Mammary epithelial cell (primary cell): ENCODE results near the gene CLTCL1.

Experiments used
- CTCF ChIP-seq, 2 donors: IDR thresholded peaks in 1 of 2; conservative IDR thresholded peaks in 1 of 2; 2 replicates each; pipeline ENCODE4 v1.5.1; 2011 to 2012; ENCODE audit warnings: inconsistent platforms in 2 of 2, low read length in 2 of 2, mild to moderate bottlenecking in 2 of 2, control low read depth in 1 of 2, low read depth in 1 of 2; ENCODE audit not compliant: insufficient read depth in 1 of 2; ENCODE audit errors: extremely low read depth in 1 of 2
- EZH2 ChIP-seq: IDR thresholded peaks from 2 replicates; pipeline ENCODE4 v1.6.1; 2012; ENCODE audit warnings: low read length, inconsistent platforms, borderline replicate concordance

GRCh38 chr22:19290400-19291217 is 910 bp downstream of the CLTCL1 start:
- TF ChIP-seq CTCF (conservative IDR thresholded peaks at IDR 0.05 in 1 of 2, IDR thresholded peaks at IDR 0.05 in 1 of 2; ENCODE audit: extremely low read depth in 1 of 2, insufficient read depth in 1 of 2, low read depth in 1 of 2, low read length in 2 of 2) = no peak
- no peak for TF ChIP-seq EZH2
